Measurements from ENCODE around the gene FBLN2.

The FBLN2 gene

DNA sequence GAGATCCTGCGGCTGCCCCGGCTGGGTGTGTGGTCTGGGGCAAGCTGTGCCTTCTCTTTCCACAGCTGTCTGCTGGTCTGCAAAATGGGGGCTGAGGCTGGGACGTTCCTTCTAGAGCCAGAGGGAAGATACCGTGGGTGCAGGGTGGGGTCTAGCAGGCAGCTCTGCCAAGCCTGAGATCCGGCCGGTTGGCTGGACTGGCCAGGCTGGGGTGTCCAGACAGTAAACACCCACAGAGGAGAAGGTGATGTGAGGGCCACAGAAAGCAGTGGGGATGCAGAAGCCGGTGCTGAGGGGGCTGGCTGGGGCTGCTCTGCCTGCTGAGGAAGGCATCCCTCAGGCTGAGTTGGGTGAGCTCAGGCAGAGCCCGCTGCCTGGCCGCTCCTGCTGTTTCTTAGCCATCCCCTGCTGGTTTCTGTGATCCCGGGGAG, 46.1 kb downstream of the FBLN2 start:
- no peak overlapping the region for H3K27ac ChIP-seq
- TF ChIP-seq, protein P1, sequence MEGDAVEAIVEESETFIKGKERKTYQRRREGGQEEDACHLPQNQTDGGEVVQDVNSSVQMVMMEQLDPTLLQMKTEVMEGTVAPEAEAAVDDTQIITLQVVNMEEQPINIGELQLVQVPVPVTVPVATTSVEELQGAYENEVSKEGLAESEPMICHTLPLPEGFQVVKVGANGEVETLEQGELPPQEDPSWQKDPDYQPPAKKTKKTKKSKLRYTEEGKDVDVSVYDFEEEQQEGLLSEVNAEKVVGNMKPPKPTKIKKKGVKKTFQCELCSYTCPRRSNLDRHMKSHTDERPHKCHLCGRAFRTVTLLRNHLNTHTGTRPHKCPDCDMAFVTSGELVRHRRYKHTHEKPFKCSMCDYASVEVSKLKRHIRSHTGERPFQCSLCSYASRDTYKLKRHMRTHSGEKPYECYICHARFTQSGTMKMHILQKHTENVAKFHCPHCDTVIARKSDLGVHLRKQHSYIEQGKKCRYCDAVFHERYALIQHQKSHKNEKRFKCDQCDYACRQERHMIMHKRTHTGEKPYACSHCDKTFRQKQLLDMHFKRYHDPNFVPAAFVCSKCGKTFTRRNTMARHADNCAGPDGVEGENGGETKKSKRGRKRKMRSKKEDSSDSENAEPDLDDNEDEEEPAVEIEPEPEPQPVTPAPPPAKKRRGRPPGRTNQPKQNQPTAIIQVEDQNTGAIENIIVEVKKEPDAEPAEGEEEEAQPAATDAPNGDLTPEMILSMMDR (IDR thresholded peaks at IDR 0.05): no peak
- no peak for TF ChIP-seq ZFX (IDR thresholded peaks at IDR 0.05; ENCODE audit: borderline replicate concordance)

DNA sequence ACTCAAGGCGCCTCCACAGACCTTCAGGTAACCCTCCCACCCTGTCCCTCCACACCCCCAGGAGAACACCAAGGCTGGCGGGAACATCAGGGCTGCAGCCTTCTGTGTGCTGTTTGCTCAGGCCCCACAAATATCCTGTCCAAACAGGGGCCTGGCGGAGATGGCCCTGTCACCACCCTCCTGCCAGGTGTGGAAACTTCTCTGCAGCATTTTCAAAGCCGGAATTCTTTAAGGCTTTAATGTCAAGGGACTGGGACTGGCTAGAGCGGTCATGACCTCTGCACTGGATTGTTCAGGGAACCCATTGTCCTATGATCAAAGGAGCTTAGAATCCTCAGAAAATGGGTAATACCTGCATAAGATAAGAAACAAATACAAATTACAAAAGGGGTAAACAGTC, 46.6 kb downstream of the FBLN2 start:
- TF ChIP-seq ZFX (IDR thresholded peaks at IDR 0.05; ENCODE audit: borderline replicate concordance): no peak
- TF ChIP-seq, protein P1 (IDR thresholded peaks at IDR 0.05): no peak

DNA sequence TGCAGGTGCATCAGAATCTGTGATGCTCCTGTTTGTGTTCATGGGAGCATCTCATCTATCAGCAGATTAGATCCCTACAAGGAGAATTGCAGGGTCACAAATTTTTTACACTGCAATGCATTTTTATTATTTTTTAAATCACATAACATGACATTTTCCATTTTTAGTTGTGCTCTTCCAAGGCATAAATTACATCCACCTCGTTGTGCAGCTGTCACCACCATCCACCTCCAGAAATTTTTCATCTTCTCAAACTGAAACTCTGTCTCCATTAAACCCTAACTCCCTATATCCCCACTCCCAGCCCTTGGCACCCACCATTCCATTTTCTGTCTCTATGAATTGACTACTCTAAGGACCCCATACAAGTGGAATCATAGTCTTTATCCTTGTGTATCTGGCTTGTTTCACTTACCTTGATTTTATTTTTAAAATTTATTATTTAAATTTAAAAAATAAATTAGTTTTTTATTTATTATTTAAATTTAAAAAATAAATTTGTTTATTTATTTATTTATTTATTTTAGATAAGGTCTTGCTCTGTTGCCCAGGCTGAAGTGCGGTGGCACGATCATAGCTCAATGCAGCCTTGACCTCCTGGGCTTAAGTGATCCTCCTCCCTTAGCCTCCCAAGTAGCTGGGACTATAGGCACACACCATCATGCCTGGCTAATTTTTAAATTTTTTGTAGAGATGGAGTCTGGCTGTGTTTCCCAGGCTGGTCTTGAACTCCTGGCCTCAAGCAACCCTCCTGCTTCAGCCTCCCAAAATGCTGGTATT, 47.7 kb downstream of the FBLN2 start:
- H3K27ac ChIP-seq: no peak overlapping the region
- TF ChIP-seq, protein P1 (IDR thresholded peaks at IDR 0.05): no peak
- no peak for TF ChIP-seq ZFX (IDR thresholded peaks at IDR 0.05; ENCODE audit: borderline replicate concordance)

More for the DNA sequence above, 46.6 kb downstream of the FBLN2 start:
- H3K27ac ChIP-seq: no peak overlapping the region

DNA sequence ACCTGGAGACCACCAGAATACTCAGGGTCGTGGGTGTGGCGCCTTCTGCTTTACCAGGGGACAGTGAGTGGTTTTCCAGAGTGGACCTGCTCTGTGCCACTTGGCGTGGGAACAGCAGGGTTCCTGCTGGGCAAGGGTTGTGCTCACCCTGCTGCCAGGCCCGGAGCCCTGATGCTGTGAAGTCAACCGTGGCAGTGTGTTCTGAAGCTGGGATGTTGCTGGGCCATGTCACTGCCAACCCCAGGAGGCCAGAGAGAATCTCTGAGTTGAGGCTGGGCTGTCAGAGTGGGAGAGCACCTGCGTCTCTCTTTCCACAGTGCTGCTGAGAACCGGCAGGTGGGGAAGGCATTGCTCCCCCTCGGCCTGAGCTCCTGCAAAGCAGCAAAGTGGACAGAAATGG, 48.7 kb downstream of the FBLN2 start:
- TF ChIP-seq, protein P1 (IDR thresholded peaks at IDR 0.05): no peak
- TF ChIP-seq ZFX (IDR thresholded peaks at IDR 0.05; ENCODE audit: borderline replicate concordance): no peak
- no peak overlapping the region for H3K27ac ChIP-seq

DNA sequence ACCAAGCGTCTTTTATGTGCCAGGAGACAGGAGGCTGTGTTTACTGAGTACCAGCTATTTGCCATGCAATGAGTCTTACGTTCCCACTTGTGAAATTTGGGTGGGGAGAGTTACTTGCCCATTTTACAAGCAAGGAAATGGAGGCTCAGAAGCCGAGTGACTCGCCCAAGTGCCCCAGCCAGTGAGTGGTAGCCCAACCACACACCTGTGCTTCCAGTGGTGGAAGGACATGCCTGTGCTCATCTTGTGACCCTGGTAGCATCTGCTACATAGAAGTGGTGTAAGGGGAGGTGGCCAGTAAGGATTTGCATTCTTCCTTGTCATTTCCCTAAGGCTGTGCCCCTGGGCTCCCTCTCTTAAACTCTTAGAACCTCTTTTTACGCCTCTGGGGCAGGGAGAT, 49.3 kb downstream of the FBLN2 start:
- TF ChIP-seq, protein P1 (IDR thresholded peaks at IDR 0.05): no peak
- no peak for TF ChIP-seq ZFX (IDR thresholded peaks at IDR 0.05; ENCODE audit: borderline replicate concordance)
- H3K27ac ChIP-seq: no peak overlapping the region

DNA sequence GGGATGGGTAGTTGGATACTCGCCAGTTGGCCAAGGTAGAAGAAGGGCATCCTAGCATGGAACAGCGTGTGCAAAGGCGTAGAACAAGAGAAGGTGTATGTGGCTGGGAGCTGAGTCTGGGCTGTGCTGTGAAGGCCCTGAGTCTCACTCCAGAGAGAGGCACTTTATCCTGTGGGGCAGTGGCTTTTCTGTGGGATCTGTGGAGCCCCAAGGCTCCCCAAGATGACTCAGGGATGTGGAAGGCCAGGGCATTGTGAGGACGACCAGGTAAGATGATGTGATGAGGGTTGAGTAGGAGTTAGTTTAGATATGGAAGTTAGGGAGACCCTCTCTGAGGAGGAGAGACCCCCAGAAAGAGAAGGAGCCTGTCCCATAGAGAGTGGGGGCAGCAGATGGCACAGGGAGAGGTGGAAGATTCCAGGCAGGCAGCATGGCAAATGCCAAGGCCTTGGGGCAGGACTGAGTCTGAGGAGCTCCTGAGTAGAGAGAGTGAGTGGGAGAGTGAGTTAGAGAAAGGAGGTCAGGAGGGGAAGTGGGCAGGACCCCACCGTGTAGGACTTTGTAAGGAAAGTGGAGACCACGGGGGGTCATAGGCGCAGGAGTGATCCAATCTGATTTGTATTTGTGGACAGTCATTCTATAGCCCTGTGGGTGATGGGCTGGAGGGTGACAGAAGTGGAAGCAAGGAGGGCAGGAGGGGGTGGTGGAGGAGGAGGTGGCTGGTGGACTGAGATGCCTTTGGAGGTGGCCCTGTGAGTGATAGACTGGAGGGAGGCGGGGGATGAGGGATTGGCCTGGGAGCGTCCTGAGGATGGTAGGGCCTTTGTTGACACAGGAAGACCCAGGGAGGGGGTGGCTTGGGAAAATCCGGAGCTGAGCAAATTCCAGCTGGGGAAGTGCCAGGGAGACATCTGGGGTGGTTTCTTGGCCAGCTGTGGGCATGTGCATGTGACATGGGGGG, 50.3 kb downstream of the FBLN2 start:
- TF ChIP-seq ZFX (IDR thresholded peaks at IDR 0.05; ENCODE audit: borderline replicate concordance): no peak
- TF ChIP-seq, protein P1 (IDR thresholded peaks at IDR 0.05): no peak
- no peak overlapping the region for H3K27ac ChIP-seq

All from 22Rv1 (cell line).